Neural cell (in vitro differentiated cells): ENCODE data around the gene MAD1L1. TPM values are rescaled to one million over a fixed set of nuclear protein-coding genes. Genes with fewer than 3 reads are reported as not detected.
"Not testable (repeated sequence)": the region's sequence is repeated elsewhere in the genome, so short reads cannot be mapped to it uniquely, and the experiment has no call there.

Experiments used
- H2AFZ ChIP-seq: fragments of 200-600, 300-800 bp; sonication (generic), shearing (Covaris generic); 2 replicates; pipeline ENCODE4 v1.6.0; 2014; ENCODE audit warnings: low read depth, mild to moderate bottlenecking, antibody characterized with exemption, low read length, moderate library complexity
- H3F3A ChIP-seq: fragments of 200-600 bp; shearing (Covaris generic); 2 replicates; pipeline ENCODE4 v1.6.1; 2016; ENCODE audit warnings: mild to moderate bottlenecking, moderate library complexity, mixed read lengths, antibody characterized with exemption, low read length; ENCODE audit not compliant: insufficient read depth, poor library complexity, severe bottlenecking
- H3K27ac ChIP-seq: fragments of 200-600, 300-800 bp; sonication (generic), shearing (Covaris generic); 2 replicates; pipeline ENCODE4 v1.5.1; 2014; ENCODE audit warnings: mild to moderate bottlenecking, low read length, moderate library complexity
- H3K27me3 ChIP-seq: fragments of 300-800, 200-600 bp; sonication (generic), shearing (Covaris generic); 2 replicates; pipeline ENCODE4 v1.6.0; 2014; ENCODE audit warnings: mild to moderate bottlenecking, low read depth, low read length, moderate library complexity; ENCODE audit not compliant: insufficient read depth
- H3K36me3 ChIP-seq: fragments of 300-800, 200-600 bp; sonication (generic), shearing (Covaris generic); 2 replicates; pipeline ENCODE4 v1.5.1; 2014; ENCODE audit warnings: mild to moderate bottlenecking, antibody characterized with exemption, low read length, moderate library complexity; ENCODE audit not compliant: insufficient read depth
- H3K4me2 ChIP-seq: fragments of 300-800, 200-600 bp; sonication (generic), shearing (Covaris generic); 2 replicates; pipeline ENCODE4 v1.6.0; 2014; ENCODE audit warnings: mild to moderate bottlenecking, low read length
- H3K4me3 ChIP-seq: fragments of 300-800, 200-600 bp; sonication (generic), shearing (Covaris generic); 2 replicates; pipeline ENCODE4 v1.5.1; 2014; ENCODE audit warnings: mild to moderate bottlenecking, low read length, moderate library complexity
- H3K79me2 ChIP-seq: fragments of 200-600 bp; shearing (Covaris generic); replicated peaks from 2 replicates; pipeline ENCODE4 v1.6.0; 2014; ENCODE audit warnings: mild to moderate bottlenecking, low read length, moderate library complexity; ENCODE audit not compliant: insufficient read depth
- H3K9ac ChIP-seq: fragments of 300-800, 200-600 bp; sonication (generic), shearing (Covaris generic); 2 replicates; pipeline ENCODE4 v1.6.1; 2016; ENCODE audit warnings: mild to moderate bottlenecking, low read length, mixed read lengths
- H3K9me2 ChIP-seq: fragments of 200-600 bp; shearing (Covaris generic); 2 replicates; pipeline ENCODE4 v1.6.1; 2016; ENCODE audit warnings: mild to moderate bottlenecking, low read length, mixed read lengths; ENCODE audit not compliant: insufficient read depth
- H3K9me3 ChIP-seq: fragments of 200-600, 300-800 bp; sonication (generic), shearing (Covaris generic); 2 replicates; pipeline ENCODE4 v1.6.1; 2016; ENCODE audit warnings: mild to moderate bottlenecking, mixed run types, low read length, moderate library complexity, mixed read lengths
- H4K20me1 ChIP-seq: fragments of 200-600 bp; shearing (Covaris generic); 2 replicates; pipeline ENCODE4 v1.6.1; 2016; ENCODE audit warnings: mild to moderate bottlenecking, mixed run types; ENCODE audit not compliant: insufficient read depth
- EZH2 ChIP-seq: fragments of 200-600, 300-800 bp; shearing (Covaris generic), sonication (generic); IDR thresholded peaks from 2 replicates; pipeline ENCODE4 v1.6.1; 2014; ENCODE audit warnings: antibody characterized with exemption, low read length, borderline replicate concordance, mild to moderate bottlenecking; ENCODE audit not compliant: insufficient read depth, poor library complexity, severe bottlenecking
- MXI1 ChIP-seq: fragments of 450-650 bp; conservative IDR thresholded peaks from 2 replicates; pipeline ENCODE4 v1.6.1; 2014; ENCODE audit warnings: antibody characterized with exemption, mild to moderate bottlenecking; ENCODE audit not compliant: poor library complexity, severe bottlenecking
- RAD21 ChIP-seq: fragments of 450-650 bp; conservative IDR thresholded peaks from 2 replicates; pipeline ENCODE4 v1.6.1; 2014; ENCODE audit warnings: antibody characterized with exemption, mild to moderate bottlenecking, moderate library complexity
- SMC3 ChIP-seq: fragments of 450-650 bp; conservative IDR thresholded peaks from 2 replicates; pipeline ENCODE4 v1.6.1; 2014; ENCODE audit warnings: antibody characterized with exemption, mild to moderate bottlenecking, moderate library complexity; ENCODE audit not compliant: poor library complexity
- TAF1 ChIP-seq: IDR thresholded peaks from 2 replicates; pipeline ENCODE4 v1.6.1; 2012; ENCODE audit warnings: low read depth
- polyA plus RNA-seq: library from polyadenylated mRNA; depleted of rRNA; stranded (reverse); fragments of >200 nt; gene quantifications from 2 replicates; pipeline ENCODE4 v1.2.3, GENCODE V29; 2014
- TF ChIP-seq, protein P1 (sequence below): IDR thresholded peaks from 2 replicates; pipeline ENCODE4 v1.6.1; 2012; ENCODE audit warnings: borderline replicate concordance
- TF ChIP-seq, protein P2 (sequence below): fragments of 450-650 bp; IDR thresholded peaks from 2 replicates; pipeline ENCODE4 v1.5.1; 2014; ENCODE audit warnings: antibody characterized with exemption, mild to moderate bottlenecking, moderate library complexity; ENCODE audit not compliant: poor library complexity, severe bottlenecking

The MAD1L1 gene
- polyA plus RNA-seq, 1 donor from 2014 or later: 31.4 TPM

DNA sequence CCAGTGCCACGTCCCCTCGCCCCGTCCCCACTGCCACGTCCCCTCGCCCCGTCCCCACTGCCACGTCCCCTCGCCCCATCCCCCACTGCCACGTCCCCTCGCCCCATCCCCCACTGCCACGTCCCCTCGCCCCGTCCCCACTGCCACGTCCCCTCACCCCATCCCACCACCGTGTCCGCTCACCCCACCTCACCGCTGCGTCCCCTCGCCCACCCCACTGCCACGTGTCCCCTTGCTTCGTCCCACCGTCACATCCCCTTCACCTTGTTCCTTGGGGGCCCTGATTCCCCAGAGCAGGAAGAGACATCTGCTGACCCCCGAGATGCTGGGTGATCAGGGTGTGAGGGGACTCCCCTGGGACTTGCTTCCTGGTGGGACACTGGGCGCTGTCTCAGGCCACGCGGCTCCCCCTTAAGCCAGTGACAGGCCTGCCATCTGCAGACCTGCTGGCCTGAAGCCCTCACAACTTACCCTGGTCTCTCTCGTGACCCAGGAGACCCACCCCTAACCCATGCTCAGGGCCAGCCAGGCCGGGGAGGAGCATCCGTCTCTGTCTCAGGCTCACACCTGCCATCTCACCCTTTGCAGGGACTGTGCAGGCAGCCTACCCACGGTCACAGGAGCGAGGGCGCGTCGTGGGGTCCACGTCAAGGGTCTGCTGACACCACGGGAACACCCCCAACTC lies 302.2 kb downstream of the MAD1L1 start:
- Histone ChIP-seq H3K4me2 (no peak overlapping the region), H3K27me3 (no peaks in the 10 kb centered on the region), H3K27ac (no peak overlapping the region), H3K36me3 (no peaks in the 10 kb centered on the region), H2AFZ (no peak overlapping the region), H3K9ac (no peak overlapping the region), H3F3A (no peaks in the 10 kb centered on the region), H3K9me3 (peaks cover 5% of the 10 kb centered on the region), H4K20me1 (no peaks in the 10 kb centered on the region), H3K9me2 (no peaks in the 10 kb centered on the region), H3K79me2 (no peaks in the 10 kb centered on the region), H3K4me3 (no peak overlapping the region)
- no peak for TF ChIP-seq MXI1
- TF ChIP-seq, protein P1, sequence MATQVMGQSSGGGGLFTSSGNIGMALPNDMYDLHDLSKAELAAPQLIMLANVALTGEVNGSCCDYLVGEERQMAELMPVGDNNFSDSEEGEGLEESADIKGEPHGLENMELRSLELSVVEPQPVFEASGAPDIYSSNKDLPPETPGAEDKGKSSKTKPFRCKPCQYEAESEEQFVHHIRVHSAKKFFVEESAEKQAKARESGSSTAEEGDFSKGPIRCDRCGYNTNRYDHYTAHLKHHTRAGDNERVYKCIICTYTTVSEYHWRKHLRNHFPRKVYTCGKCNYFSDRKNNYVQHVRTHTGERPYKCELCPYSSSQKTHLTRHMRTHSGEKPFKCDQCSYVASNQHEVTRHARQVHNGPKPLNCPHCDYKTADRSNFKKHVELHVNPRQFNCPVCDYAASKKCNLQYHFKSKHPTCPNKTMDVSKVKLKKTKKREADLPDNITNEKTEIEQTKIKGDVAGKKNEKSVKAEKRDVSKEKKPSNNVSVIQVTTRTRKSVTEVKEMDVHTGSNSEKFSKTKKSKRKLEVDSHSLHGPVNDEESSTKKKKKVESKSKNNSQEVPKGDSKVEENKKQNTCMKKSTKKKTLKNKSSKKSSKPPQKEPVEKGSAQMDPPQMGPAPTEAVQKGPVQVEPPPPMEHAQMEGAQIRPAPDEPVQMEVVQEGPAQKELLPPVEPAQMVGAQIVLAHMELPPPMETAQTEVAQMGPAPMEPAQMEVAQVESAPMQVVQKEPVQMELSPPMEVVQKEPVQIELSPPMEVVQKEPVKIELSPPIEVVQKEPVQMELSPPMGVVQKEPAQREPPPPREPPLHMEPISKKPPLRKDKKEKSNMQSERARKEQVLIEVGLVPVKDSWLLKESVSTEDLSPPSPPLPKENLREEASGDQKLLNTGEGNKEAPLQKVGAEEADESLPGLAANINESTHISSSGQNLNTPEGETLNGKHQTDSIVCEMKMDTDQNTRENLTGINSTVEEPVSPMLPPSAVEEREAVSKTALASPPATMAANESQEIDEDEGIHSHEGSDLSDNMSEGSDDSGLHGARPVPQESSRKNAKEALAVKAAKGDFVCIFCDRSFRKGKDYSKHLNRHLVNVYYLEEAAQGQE: no peak
- no peak for TF ChIP-seq SMC3
- no peak for TF ChIP-seq EZH2
- no peak for TF ChIP-seq RAD21
- TF ChIP-seq, protein P2, sequence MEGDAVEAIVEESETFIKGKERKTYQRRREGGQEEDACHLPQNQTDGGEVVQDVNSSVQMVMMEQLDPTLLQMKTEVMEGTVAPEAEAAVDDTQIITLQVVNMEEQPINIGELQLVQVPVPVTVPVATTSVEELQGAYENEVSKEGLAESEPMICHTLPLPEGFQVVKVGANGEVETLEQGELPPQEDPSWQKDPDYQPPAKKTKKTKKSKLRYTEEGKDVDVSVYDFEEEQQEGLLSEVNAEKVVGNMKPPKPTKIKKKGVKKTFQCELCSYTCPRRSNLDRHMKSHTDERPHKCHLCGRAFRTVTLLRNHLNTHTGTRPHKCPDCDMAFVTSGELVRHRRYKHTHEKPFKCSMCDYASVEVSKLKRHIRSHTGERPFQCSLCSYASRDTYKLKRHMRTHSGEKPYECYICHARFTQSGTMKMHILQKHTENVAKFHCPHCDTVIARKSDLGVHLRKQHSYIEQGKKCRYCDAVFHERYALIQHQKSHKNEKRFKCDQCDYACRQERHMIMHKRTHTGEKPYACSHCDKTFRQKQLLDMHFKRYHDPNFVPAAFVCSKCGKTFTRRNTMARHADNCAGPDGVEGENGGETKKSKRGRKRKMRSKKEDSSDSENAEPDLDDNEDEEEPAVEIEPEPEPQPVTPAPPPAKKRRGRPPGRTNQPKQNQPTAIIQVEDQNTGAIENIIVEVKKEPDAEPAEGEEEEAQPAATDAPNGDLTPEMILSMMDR: no peak
- no peak for TF ChIP-seq TAF1

DNA sequence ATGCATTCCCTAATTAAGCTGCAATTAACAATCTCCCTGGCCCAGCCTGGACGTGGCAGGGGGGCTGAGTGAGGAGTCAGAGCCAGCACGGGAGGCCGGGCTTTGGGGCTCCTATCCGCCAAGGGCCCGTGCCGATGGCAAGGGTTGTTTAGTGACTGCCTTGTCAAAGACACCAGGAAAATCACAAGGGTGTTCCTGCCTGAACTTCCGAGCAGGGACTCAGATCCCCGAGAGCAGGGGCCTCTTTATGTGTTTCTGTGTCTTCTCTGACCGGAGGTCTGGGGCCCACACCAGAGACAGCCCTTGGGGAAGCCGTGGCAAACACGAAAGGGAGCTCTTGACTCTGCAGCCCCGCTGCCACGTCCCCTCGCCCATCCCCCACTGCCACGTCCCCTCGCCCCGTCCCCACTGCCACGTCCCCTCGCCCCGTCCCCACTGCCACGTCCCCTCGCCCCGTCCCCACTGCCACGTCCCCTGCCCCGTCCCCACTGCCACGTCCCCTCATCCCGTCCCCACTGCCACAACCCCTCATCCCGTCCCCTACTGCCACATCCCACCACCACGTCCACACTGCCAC lies 303.3 kb downstream of the MAD1L1 start:
- not testable (repeated sequence) for H3F3A ChIP-seq, H3K4me2 ChIP-seq, H3K9me3 ChIP-seq, H3K27me3 ChIP-seq, H3K4me3 ChIP-seq, H3K36me3 ChIP-seq, H3K27ac ChIP-seq, H3K79me2 ChIP-seq, H3K9me2 ChIP-seq, H2AFZ ChIP-seq, H3K9ac ChIP-seq, H4K20me1 ChIP-seq
